HCT116 (cell line): ENCODE measurements around the gene TCP11.

Source experiments
- EGR1 ChIP-seq: IDR thresholded peaks from 2 replicates; pipeline ENCODE4 v1.6.1; 2012; ENCODE audit warnings: low read depth
- EZH2 ChIP-seq: fragments of 200-600 bp; sonication (generic); IDR thresholded peaks from 2 replicates; pipeline ENCODE4 v1.6.1; 2017; ENCODE audit warnings: antibody characterized with exemption, mixed run types
- EZH2phosphoT487 ChIP-seq: fragments of 200-600 bp; IDR thresholded peaks from 2 replicates; pipeline ENCODE4 v1.6.1; 2018; ENCODE audit warnings: antibody characterized with exemption, borderline replicate concordance
- POLR2A ChIP-seq: IDR thresholded peaks from 2 replicates; pipeline ENCODE4 v1.7.0; 2011; ENCODE audit warnings: borderline replicate concordance; ENCODE audit not compliant: insufficient read depth, insufficient read length; ENCODE audit errors: extremely low read depth
- POLR2AphosphoS5 ChIP-seq: IDR thresholded peaks from 2 replicates; pipeline ENCODE4 v1.6.1; 2011; ENCODE audit warnings: mild to moderate bottlenecking, low read depth, low read length, moderate library complexity
- RAD21 ChIP-seq: IDR thresholded peaks from 2 replicates; pipeline ENCODE4 v1.6.1; 2012; ENCODE audit warnings: low read depth, mild to moderate bottlenecking
- SP1 ChIP-seq: IDR thresholded peaks from 2 replicates; pipeline ENCODE4 v1.6.1; 2012; ENCODE audit warnings: low read depth
- SRF ChIP-seq: IDR thresholded peaks from 2 replicates; pipeline ENCODE4 v1.6.1; 2012; ENCODE audit warnings: low read depth
- ZNF274 ChIP-seq: fragments of 200-500 bp; sonication (Bioruptor generic); IDR thresholded peaks from 2 replicates; pipeline ENCODE4 v1.6.1; 2014; ENCODE audit warnings: mild to moderate bottlenecking, low read depth, low read length, inconsistent platforms
- TF ChIP-seq, protein P1 (sequence below), 3 experiments: fragments of 200-600 bp in 1 of 3; sonication (generic) in 1 of 3; IDR thresholded peaks in 2 of 3; conservative IDR thresholded peaks in 1 of 3; 2 replicates each; pipeline ENCODE4 v1.5.1; 2012 to 2017; ENCODE audit warnings: low read depth in 2 of 3, low read length in 2 of 3, antibody characterized with exemption in 1 of 3, borderline replicate concordance in 1 of 3, control low read depth in 1 of 3, mild to moderate bottlenecking in 1 of 3, mixed read lengths in 1 of 3, mixed run types in 1 of 3, moderate library complexity in 1 of 3; ENCODE audit not compliant: insufficient read depth in 1 of 3
- TF ChIP-seq, protein P2 (sequence below): IDR thresholded peaks from 2 replicates; pipeline ENCODE4 v1.6.1; 2012

GRCh38 chr6:35140639-35141006 is 516 bp downstream of the TCP11 start:
- TF ChIP-seq, protein P1, sequence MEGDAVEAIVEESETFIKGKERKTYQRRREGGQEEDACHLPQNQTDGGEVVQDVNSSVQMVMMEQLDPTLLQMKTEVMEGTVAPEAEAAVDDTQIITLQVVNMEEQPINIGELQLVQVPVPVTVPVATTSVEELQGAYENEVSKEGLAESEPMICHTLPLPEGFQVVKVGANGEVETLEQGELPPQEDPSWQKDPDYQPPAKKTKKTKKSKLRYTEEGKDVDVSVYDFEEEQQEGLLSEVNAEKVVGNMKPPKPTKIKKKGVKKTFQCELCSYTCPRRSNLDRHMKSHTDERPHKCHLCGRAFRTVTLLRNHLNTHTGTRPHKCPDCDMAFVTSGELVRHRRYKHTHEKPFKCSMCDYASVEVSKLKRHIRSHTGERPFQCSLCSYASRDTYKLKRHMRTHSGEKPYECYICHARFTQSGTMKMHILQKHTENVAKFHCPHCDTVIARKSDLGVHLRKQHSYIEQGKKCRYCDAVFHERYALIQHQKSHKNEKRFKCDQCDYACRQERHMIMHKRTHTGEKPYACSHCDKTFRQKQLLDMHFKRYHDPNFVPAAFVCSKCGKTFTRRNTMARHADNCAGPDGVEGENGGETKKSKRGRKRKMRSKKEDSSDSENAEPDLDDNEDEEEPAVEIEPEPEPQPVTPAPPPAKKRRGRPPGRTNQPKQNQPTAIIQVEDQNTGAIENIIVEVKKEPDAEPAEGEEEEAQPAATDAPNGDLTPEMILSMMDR (IDR thresholded peaks at IDR 0.05 in 2 of 3, conservative IDR thresholded peaks at IDR 0.05 in 1 of 3; ENCODE audit: borderline replicate concordance in 1 of 3, insufficient read depth in 1 of 3, low read depth in 2 of 3, low read length in 2 of 3): no peak
- TF ChIP-seq SRF (no peak), POLR2AphosphoS5 (no peak), EGR1 (no peak), POLR2A (no peak), SP1 (no peak), EZH2phosphoT487 (no peak), ZNF274 (no peak), EZH2 (no peak), RAD21 (no peak)
- TF ChIP-seq, protein P2, sequence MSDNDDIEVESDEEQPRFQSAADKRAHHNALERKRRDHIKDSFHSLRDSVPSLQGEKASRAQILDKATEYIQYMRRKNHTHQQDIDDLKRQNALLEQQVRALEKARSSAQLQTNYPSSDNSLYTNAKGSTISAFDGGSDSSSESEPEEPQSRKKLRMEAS: no peak
